HG03159 (cell line): Measurements from ENCODE around the gene LPAR6.
"Not testable (repeated sequence)": the region's sequence is repeated elsewhere in the genome, so short reads cannot be mapped to it uniquely, and the experiment has no call there.

Source experiments
- ATAC-seq: cut with Tn5 transposase; IDR thresholded peaks from one replicate; pipeline ENCODE4 v1.9.1; 2021; ENCODE audit warnings: mild to moderate bottlenecking, moderate library complexity; ENCODE audit not compliant: unreplicated experiment

Gene LPAR6

GRCh38 chr13:48412881-48413351 lies at the start of gene LPAR6:
Gene LPAR6 (minus strand): TSS chr13:48413113. CDS start chr13:48412423, 690 bp downstream.
- no peak for ATAC-seq

GRCh38 chr13:48457578-48458242 lies 44.8 kb upstream of the LPAR6 start:
- ATAC-seq: no peak

- ATAC-seq: no peak
These were observed 43.6 kb upstream of the LPAR6 start for GRCh38 chr13:48456546-48456945.

- not testable (repeated sequence) for ATAC-seq
These were observed 38.3 kb upstream of the LPAR6 start for GRCh38 chr13:48451196-48451595.

- no peak for ATAC-seq
These were observed 36.7 kb upstream of the LPAR6 start for GRCh38 chr13:48449656-48450055.

- ATAC-seq: no peak
These were observed 36.2 kb upstream of the LPAR6 start for GRCh38 chr13:48448959-48449614.

- no peak for ATAC-seq
These were observed 35.5 kb upstream of the LPAR6 start for GRCh38 chr13:48448285-48448958.

- ATAC-seq: no peak
These were observed 33.6 kb upstream of the LPAR6 start for GRCh38 chr13:48446464-48446863.

GRCh38 chr13:48443442-48444208 lies 30.7 kb upstream of the LPAR6 start:
- no peak for ATAC-seq

- ATAC-seq: no peak
These were observed 24.5 kb upstream of the LPAR6 start for GRCh38 chr13:48437371-48437770.

GRCh38 chr13:48436661-48437288 lies 23.9 kb upstream of the LPAR6 start:
- no peak for ATAC-seq

- ATAC-seq: no peak
These were observed 21.3 kb upstream of the LPAR6 start for GRCh38 chr13:48434200-48434599.

- ATAC-seq: no peak
These were observed 19.2 kb upstream of the LPAR6 start for GRCh38 chr13:48431987-48432615.

GRCh38 chr13:48431431-48431830 lies 18.5 kb upstream of the LPAR6 start:
- ATAC-seq: no peak

GRCh38 chr13:48429886-48430285 lies 17.0 kb upstream of the LPAR6 start:
- no peak for ATAC-seq

- no peak for ATAC-seq
These were observed 16.1 kb upstream of the LPAR6 start for GRCh38 chr13:48429036-48429435.

GRCh38 chr13:48426755-48427298 lies 13.9 kb upstream of the LPAR6 start:
- ATAC-seq: not testable (repeated sequence)

GRCh38 chr13:48426052-48426451 lies 13.1 kb upstream of the LPAR6 start:
- no peak for ATAC-seq

- no peak for ATAC-seq
These were observed 11.3 kb upstream of the LPAR6 start for GRCh38 chr13:48424212-48424611.

- ATAC-seq: not testable (repeated sequence)
These were observed 9.1 kb upstream of the LPAR6 start for GRCh38 chr13:48422003-48422402.
